ENCODE results near the gene RAB12. TPM values are rescaled to one million over a fixed set of nuclear protein-coding genes. Genes with fewer than 3 reads are reported as not detected.
A peak's percentile ranks its signal among the peaks of the same experiment; 100 is the strongest.
"Not testable (repeated sequence)": the region's sequence is repeated elsewhere in the genome, so short reads cannot be mapped to it uniquely, and the experiment has no call there.

Gene RAB12, protein sequence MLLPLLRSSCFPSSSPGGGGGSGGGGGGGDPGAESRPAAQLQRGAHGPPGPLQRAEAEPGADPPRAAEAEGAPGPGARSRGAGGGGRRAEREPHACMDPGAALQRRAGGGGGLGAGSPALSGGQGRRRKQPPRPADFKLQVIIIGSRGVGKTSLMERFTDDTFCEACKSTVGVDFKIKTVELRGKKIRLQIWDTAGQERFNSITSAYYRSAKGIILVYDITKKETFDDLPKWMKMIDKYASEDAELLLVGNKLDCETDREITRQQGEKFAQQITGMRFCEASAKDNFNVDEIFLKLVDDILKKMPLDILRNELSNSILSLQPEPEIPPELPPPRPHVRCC
- total RNA-seq: 49.6 and 64.8 TPM in 2 replicates

DNA sequence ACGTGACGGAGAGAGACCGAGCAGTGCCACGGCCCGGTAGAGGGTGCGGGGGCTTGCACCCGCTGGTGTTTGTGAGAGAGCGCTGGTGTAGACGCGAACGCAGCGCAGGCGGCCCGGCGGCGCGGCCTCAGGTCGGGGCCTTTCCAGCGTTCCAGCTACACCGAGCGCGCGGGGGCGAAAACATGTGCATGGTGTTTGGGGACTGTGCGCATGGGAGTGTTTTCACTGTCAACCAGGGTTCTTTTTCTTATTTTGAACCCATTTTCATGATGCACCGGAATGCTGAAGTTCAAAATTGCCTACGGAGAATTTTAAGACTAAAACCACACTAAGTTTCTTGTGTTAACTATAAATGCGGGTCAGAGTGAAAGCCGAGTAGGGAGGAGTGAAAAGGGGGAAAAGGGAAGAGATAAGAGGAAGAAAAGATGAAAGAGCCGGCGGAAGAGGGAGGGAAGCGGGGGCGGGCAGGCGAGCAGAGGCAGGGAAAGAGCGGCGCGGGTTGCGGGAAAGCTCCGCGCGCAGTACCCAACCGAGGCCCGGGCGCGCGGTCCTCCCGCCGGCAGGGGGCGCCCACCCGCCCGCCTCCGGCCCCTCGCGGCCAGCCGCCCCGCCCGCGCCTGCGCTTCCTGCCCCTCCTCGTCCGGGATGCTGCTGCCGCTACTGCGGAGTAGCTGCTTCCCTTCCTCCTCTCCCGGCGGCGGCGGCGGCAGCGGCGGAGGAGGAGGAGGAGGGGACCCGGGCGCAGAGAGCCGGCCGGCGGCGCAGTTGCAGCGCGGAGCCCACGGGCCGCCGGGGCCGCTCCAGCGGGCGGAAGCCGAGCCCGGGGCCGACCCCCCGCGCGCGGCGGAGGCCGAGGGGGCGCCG is at the start of gene RAB12:
Gene RAB12, plus strand, starts transcription at position 643 of the 864 bp plus-strand sequence. Its CDS starts 3 bp downstream, at position 646.
- peak; percentile 89 for DNase-seq (ENCODE audit: low read depth)
- TF ChIP-seq, protein P1, sequence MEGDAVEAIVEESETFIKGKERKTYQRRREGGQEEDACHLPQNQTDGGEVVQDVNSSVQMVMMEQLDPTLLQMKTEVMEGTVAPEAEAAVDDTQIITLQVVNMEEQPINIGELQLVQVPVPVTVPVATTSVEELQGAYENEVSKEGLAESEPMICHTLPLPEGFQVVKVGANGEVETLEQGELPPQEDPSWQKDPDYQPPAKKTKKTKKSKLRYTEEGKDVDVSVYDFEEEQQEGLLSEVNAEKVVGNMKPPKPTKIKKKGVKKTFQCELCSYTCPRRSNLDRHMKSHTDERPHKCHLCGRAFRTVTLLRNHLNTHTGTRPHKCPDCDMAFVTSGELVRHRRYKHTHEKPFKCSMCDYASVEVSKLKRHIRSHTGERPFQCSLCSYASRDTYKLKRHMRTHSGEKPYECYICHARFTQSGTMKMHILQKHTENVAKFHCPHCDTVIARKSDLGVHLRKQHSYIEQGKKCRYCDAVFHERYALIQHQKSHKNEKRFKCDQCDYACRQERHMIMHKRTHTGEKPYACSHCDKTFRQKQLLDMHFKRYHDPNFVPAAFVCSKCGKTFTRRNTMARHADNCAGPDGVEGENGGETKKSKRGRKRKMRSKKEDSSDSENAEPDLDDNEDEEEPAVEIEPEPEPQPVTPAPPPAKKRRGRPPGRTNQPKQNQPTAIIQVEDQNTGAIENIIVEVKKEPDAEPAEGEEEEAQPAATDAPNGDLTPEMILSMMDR (IDR thresholded peaks at IDR 0.05; ENCODE audit: insufficient read depth, low read depth, low read length): peak; percentile 33
- H3K4me3 ChIP-seq (ENCODE audit: low read depth, low read length): peak within 1 kb of the TSS; percentile 81

DNA sequence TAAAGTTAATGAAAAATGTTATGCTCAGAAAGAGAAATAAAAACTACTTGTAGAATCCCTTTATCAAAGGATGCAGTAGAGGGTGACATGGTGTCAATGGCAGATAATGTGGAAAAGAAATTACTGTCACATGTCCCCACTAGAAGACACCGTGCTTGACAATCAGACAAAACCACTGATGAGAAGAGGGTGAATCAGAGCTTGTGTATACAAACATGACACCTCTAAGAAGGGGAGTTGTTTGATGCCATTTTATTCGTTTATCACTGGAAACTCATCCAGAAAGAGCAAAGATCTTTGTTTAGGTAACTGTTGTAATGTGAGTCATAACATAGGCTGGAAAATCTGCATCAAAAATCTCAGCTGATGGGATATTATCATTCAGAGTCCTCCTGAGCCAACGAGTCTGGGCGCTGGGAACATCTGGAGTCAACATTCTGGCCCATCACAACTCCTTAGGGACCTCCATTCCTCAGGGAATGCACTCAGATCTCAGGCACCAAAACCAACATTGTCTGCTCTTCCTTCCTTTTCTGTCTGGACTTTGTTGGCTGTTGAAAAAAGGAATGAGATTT is 49.5 kb upstream of the RAB12 start:
- peak; percentile 3 for DNase-seq (ENCODE audit: low read depth)
- H3K4me3 ChIP-seq (ENCODE audit: low read depth, low read length): no peak overlapping the region
- TF ChIP-seq, protein P1 (IDR thresholded peaks at IDR 0.05; ENCODE audit: insufficient read depth, low read depth, low read length): no peak

DNA sequence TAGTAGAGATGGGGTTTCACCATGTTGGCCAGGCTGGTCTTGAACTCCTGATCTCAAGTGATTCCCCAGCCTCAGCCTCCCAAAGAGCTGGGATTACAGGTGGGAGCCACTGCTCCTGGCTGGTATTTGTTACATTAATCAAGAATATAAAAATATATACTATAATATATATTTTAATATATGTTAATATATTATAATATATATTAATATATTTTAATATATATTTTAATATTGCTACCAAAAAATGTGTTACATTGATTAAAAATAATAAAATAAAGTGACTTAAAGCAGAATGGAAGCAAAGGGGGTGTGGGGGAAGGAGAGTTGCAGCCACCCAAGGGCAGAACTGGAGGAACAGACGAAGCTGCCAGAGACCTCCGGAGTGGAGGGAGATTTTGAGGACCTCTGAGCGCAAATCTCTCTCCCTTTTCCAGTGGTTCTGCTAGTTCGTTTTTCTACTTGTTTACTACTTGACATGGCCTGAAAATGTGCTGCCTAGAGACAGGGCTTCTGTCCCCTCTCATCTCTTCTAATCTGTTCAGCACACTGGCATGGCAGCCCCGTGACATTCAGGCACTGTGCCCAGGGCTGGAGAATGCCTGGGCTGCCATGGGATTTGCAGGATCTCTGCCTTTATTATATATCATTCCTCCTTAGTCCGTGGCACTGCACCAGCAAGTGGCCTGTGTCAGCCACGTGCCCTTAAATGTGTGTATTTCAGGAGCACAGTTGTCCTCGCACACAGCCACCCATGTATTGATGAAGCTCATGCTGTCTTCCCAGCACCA is 47.9 kb upstream of the RAB12 start:
- no peak for DNase-seq (ENCODE audit: low read depth)
- no peak overlapping the region for H3K4me3 ChIP-seq (ENCODE audit: low read depth, low read length)
- TF ChIP-seq, protein P1 (IDR thresholded peaks at IDR 0.05; ENCODE audit: insufficient read depth, low read depth, low read length): no peak

DNA sequence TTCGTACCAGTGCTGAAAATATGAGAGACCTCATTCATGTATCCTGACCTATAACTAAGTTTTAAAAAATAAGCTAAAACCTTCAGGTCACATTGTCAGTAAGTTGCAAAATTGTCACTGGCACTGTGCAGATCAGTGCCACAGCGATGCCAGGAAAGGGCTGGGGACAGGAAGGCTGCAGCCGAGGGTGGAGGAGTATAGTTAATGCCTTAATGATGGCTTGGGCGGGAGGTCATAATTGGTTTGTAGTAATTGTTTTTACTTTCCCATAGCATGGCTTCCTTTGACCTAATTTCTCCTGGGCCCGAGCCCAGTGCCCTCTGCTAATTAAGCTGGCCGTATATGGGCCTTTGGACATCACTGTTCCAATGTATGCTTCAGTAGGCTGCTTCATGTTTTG is 47.2 kb upstream of the RAB12 start:
- TF ChIP-seq, protein P1 (IDR thresholded peaks at IDR 0.05; ENCODE audit: insufficient read depth, low read depth, low read length): no peak
- no peak overlapping the region for H3K4me3 ChIP-seq (ENCODE audit: low read depth, low read length)
- no peak for DNase-seq (ENCODE audit: low read depth)

DNA sequence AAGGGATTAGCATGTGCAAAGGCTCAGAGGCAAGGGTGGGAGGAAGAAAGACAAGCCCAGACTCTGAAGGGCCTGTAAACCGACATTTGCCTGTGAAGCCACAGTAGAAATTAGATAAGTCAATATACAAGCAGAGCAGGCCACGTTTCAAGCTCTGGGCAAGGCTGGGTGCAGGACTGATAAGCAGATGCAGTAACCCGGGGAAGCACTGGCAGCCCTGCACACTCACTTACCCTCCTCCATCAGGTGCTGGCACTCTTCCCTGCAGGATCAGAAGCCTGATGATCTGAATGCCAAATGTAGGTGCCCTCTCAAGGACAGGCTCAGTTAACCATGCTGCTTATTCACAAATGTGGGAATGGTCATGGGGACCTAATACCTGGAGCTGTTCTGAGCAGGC is 46.3 kb upstream of the RAB12 start:
- TF ChIP-seq, protein P1 (IDR thresholded peaks at IDR 0.05; ENCODE audit: insufficient read depth, low read depth, low read length): no peak
- DNase-seq (ENCODE audit: low read depth): no peak
- no peak overlapping the region for H3K4me3 ChIP-seq (ENCODE audit: low read depth, low read length)

DNA sequence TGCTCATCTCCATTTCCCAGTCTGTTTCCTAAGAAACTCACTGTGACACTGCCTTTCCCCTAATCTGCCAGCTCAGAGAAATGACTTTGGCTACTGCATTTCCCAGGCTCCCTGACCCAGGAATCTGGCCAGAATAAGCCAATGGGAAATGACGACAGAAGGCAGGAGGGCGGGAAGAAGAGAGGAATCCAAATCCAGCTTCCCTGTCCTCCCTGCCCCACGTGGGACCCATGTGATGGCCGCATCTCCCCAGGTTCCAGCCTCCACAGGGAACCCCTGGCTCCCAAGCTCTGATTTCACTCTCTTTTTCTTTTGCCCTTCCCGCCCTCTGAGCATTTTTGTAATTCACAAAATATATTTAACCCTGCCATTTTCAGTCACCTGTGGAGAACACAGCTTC is 37.8 kb upstream of the RAB12 start:
- no peak for DNase-seq (ENCODE audit: low read depth)
- H3K4me3 ChIP-seq (ENCODE audit: low read depth, low read length): no peak overlapping the region
- TF ChIP-seq, protein P1 (IDR thresholded peaks at IDR 0.05; ENCODE audit: insufficient read depth, low read depth, low read length): no peak

DNA sequence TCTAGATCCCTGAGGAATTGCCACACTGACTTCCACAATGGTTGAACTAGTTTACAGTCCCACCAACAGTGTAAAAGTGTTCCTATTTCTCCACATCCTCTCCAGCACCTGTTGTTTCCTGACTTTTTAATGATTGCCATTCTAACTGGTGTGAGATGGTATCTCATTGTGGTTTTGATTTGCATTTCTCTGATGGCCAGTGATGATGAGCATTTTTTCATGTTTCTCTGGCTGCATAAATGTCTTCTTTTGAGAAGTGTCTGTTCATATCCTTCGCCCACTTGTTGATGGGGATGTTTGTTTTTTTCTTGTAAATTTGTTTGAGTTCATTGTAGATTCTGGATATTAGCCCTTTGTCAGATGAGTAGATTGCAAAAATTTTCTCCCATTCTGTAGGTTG is 35.5 kb upstream of the RAB12 start:
- DNase-seq (ENCODE audit: low read depth); H3K4me3 ChIP-seq (ENCODE audit: low read depth, low read length): not testable (repeated sequence)

Measured in fibroblast of villous mesenchyme (primary cell).